Thymus (tissue), 11 donors: ENCODE data around the gene TMEM184B. TPM values are rescaled to one million over a fixed set of nuclear protein-coding genes. Genes with fewer than 3 reads are reported as not detected.

Experiments used
- DNase-seq, 9 donors: peaks; one replicate each; pipeline ENCODE4 v3.0.0-alpha.2; 2013; ENCODE audit warnings: low spot score in 9 of 9, low read depth in 6 of 9, missing footprints in 1 of 9
- H3K27ac ChIP-seq, 2 donors: one replicate each; pipeline ENCODE4 v1.5.1; 2013; ENCODE audit warnings: control low read depth in 1 of 2, low read depth in 1 of 2, low read length in 1 of 2, mild to moderate bottlenecking in 1 of 2, moderate library complexity in 1 of 2
- H3K27me3 ChIP-seq, 2 donors: one replicate each; pipeline ENCODE4 v1.5.1; 2013; ENCODE audit warnings: low read length in 1 of 2; ENCODE audit not compliant: control insufficient read depth in 2 of 2, insufficient read depth in 1 of 2
- H3K36me3 ChIP-seq, 2 donors: one replicate each; pipeline ENCODE4 v1.5.1; 2013; ENCODE audit warnings: low read length in 1 of 2, mild to moderate bottlenecking in 1 of 2, moderate library complexity in 1 of 2; ENCODE audit not compliant: control insufficient read depth in 2 of 2, insufficient read depth in 2 of 2
- H3K4me1 ChIP-seq, 2 donors: one replicate each; pipeline ENCODE4 v1.5.1; 2013; ENCODE audit warnings: low read length in 2 of 2; ENCODE audit not compliant: control insufficient read depth in 2 of 2, insufficient read depth in 2 of 2
- H3K4me3 ChIP-seq, 2 donors: one replicate each; pipeline ENCODE4 v1.5.1; 2013; ENCODE audit warnings: low read length in 2 of 2, control low read depth in 1 of 2, mild to moderate bottlenecking in 1 of 2
- H3K9me3 ChIP-seq, 2 donors: one replicate each; pipeline ENCODE4 v1.5.1; 2013; ENCODE audit warnings: low read length in 1 of 2, mild to moderate bottlenecking in 1 of 2; ENCODE audit not compliant: control insufficient read depth in 2 of 2, insufficient read depth in 1 of 2
- WGBS: extraction: QIAGEN DNeasy Blood & Tissue Kit; methylation state at CpG from one replicate; pipeline ENCODE4 v1.1.7; 2013; 5-methylcytosine and 5-hydroxymethylcytosine counted together
- polyA plus RNA-seq: library from polyadenylated mRNA; stranded (reverse); fragments of 200-250 nt; gene quantifications from one replicate; pipeline ENCODE4 v1.2.3, GENCODE V29; 2013
- total RNA-seq: library from RNA; stranded (reverse); fragments of 120-200 nt; gene quantifications from one replicate; pipeline ENCODE4 v1.2.4, GENCODE V29; 2013
- donor health status: healthy.

Gene TMEM184B
- total and polyA plus RNA-seq, 2 donors = 2.7 to 11.2 TPM

- H3K4me3 ChIP-seq = no peak overlapping the region
- H3K36me3 ChIP-seq = no peaks in the 10 kb centered on the region
- peaks cover 0 to 5% of the 10 kb centered on the region in 2 donors for H3K27me3 ChIP-seq
- DNase-seq = no peak
- 93% methylated on average over 10 of the region's 10 CpGs for WGBS
- peaks cover 5% of the 10 kb centered on the region in 2 donors for H3K4me1 ChIP-seq
- no peaks in the 10 kb centered on the region for H3K9me3 ChIP-seq
- no peak overlapping the region for H3K27ac ChIP-seq
These were observed 80.9 kb downstream of the TMEM184B start for GRCh38 chr22:38191731-38192474.

GRCh38 chr22:38191055-38191454 lies 81.8 kb downstream of the TMEM184B start:
- Histone ChIP-seq H3K4me3 (no peak overlapping the region), H3K27ac (no peak overlapping the region), H3K4me1 (peaks cover 5% of the 10 kb centered on the region in 2 donors), H3K9me3 (no peaks in the 10 kb centered on the region), H3K27me3 (peaks cover 0 to 5% of the 10 kb centered on the region in 2 donors), H3K36me3 (no peaks in the 10 kb centered on the region)
- DNase-seq = no peak
- 96% methylated on average over 14 of the region's 14 CpGs for WGBS

- H3K9me3 ChIP-seq = no peaks in the 10 kb centered on the region
- H3K4me1 ChIP-seq = peaks cover 5% of the 10 kb centered on the region in 2 donors
- H3K27me3 ChIP-seq = peaks cover 0 to 3% of the 10 kb centered on the region in 2 donors
- no peak overlapping the region for H3K4me3 ChIP-seq
- WGBS = 92% methylated on average over 6 of the region's 6 CpGs
- no peak overlapping the region for H3K27ac ChIP-seq
- no peaks in the 10 kb centered on the region for H3K36me3 ChIP-seq
- DNase-seq = no peak
These were observed 82.2 kb downstream of the TMEM184B start for GRCh38 chr22:38190581-38190980.

DNA sequence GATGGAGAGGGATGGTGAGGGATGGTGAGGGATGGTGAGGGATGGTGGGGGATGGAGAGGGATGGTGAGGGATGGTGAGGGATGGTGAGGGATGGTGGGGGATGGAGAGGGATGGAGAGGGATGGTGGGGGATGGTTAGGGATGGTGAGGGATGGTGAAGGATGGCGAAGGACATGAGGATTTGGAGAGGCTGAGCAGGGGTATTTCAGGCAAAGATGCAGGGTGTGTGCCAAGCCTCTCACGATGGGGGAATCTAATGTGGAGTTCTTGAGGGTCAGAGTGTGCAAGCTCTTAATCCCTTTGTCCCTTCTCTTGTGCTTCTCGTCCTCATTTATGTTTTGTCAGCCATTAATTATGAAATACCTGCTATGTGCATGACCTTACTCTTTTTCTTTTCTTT lies 83.7 kb downstream of the TMEM184B start:
- H3K27ac ChIP-seq = no peak overlapping the region
- no peak for DNase-seq
- no peaks in the 10 kb centered on the region for H3K4me1 ChIP-seq
- no peaks in the 10 kb centered on the region for H3K9me3 ChIP-seq
- WGBS = 89% methylated on average over 3 of the region's 3 CpGs
- H3K27me3 ChIP-seq = peaks cover 0 to 3% of the 10 kb centered on the region in 2 donors
- H3K4me3 ChIP-seq = no peak overlapping the region
- no peaks in the 10 kb centered on the region for H3K36me3 ChIP-seq

DNA sequence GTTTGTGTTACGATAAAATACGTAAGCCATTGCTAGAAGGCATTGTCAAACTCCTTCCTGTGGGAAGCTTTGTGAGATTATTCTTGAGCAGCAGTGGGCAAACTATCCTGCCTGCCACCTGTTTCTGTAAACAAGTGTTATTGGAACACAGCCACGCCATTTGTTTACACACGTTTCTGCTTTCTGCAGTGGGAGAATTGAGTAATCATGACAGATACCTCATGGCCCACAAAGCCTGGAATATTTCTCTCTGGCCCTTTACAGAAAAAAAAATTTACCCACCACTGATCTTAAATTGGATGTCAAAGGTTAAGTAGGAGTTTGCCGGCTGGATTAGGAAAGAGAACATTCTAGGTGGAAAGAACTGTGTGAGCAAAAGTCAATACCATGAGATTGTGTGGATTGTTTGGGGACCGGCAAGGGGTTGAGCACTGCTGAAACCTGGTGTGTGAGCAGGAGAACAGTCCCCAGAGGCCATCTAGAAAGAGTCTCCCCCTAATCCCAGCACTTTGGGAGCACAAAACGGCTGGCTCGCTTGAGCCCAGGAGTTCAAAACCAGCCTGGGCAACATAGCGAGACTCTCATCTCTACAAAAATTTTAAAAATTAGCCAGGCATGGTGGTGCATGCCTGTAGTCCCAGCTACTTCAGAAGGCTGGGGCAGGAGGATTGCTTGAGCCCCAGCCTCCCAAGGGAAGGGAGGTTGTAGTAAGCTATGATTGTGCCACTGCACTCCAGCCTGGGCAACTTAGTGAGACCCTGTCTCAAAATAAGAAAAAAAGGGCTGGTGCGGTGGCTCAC lies 85.2 kb downstream of the TMEM184B start:
- Histone ChIP-seq H3K4me3 (no peak overlapping the region), H3K27ac (no peak overlapping the region), H3K4me1 (no peaks in the 10 kb centered on the region), H3K27me3 (peaks cover 0 to 3% of the 10 kb centered on the region in 2 donors), H3K36me3 (no peaks in the 10 kb centered on the region), H3K9me3 (no peaks in the 10 kb centered on the region)
- WGBS = 93% methylated on average over 10 of the region's 10 CpGs
- DNase-seq = no peak

DNA sequence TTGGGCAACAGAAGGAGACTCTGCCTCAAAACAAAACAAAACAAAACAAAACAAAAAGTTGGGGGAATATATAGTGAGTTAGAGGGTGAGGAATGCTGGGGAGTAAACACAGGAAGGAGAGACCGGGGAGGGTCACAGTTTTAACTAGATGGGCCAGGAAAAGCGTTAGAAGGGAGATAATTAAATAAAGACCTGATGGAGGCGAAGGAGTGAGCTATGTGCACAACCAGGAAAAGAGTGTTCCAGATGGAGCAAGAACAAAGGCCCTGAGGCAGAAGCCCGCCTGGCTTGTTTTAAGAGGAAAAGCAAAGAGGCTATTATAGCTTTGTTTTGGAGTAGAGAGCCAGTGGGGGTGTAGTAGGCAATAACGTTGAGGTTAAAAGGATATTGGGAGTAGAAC lies 86.4 kb downstream of the TMEM184B start:
- no peak overlapping the region for H3K4me3 ChIP-seq
- H3K9me3 ChIP-seq = no peaks in the 10 kb centered on the region
- 89% methylated on average over 5 of the region's 5 CpGs for WGBS
- peaks cover 0 to under 1% of the 10 kb centered on the region in 2 donors for H3K4me1 ChIP-seq
- DNase-seq = no peak
- H3K27ac ChIP-seq = no peak overlapping the region
- no peaks in the 10 kb centered on the region for H3K27me3 ChIP-seq
- no peaks in the 10 kb centered on the region for H3K36me3 ChIP-seq

DNA sequence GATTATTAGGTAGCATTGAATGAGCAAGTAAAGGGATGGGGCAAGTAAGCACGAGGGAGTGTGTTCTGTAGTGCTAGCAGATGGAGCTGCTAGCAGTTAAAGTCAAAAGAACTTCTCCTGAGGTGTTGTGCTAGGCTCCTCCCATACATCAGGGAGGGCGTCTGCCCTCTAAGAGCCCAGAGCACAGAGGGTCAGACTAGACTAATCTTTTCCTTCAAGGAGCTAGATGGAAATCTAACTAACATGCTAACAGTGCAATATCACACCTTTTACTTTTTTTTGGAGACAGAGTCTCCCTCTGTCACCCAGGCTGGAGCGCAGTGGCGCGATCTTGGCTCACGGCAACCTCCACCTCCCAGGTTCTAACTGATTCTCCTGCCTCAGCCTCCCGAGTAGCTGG lies 88.0 kb downstream of the TMEM184B start:
- DNase-seq = no peak
- H3K27ac ChIP-seq = no peak overlapping the region
- no peaks in the 10 kb centered on the region for H3K9me3 ChIP-seq
- H3K4me1 ChIP-seq = peaks cover 7 to 14% of the 10 kb centered on the region in 2 donors
- 90% methylated on average over 7 of the region's 7 CpGs for WGBS
- H3K4me3 ChIP-seq = no peak overlapping the region
- no peaks in the 10 kb centered on the region for H3K36me3 ChIP-seq
- H3K27me3 ChIP-seq = no peaks in the 10 kb centered on the region

DNA sequence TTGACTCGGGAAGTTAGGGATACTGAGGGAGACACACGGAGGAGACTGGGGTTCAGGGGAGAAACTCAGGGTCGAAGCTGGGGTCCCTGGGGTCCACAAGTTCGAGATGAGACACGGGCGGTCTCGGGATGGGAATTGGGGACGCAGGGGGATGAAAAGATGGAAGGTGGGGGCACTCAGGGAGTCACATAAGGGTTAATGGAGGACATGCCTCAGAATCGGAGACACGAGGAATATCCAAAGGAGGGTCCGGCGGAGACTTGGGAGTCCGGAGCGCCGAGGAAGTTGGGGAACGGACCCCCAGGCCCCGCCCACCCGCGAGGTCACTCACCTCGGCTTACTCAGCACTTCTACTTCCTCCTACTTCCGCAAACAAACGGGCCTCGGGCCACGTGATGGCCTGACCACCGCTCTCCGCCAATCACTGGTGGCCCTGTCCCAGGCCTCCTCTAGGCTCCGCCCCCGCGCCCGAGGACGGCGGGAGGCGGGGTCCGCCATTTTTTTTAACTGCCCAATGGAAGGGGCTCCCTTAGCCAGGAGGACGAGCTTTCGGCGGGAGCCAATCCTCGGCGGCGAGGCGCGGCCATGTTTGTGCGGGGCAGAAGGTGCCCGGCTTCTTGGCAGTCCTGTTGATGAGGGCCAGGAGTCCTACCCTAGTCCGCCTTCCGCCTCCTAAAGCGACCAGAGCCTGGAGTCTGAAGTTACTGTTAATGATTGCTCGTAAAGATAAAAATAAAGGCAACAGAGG lies 91.2 kb downstream of the TMEM184B start, which contains the start of gene PLA2G6:
PLA2G6 (minus strand) TSS at position 378 of the 748 bp plus-strand sequence. CDS start 12,404 bp downstream, outside the sequence.
- no peaks in the 10 kb centered on the region for H3K27me3 ChIP-seq
- WGBS = 2% methylated on average over 48 of the region's 48 CpGs
- peaks cover 7 to 20% of the 10 kb centered on the region in 2 donors for H3K4me1 ChIP-seq
- peak within 1 kb of the TSS; percentile 64 to 83 for H3K4me3 ChIP-seq
- H3K27ac ChIP-seq = peak within 1 kb of the TSS; percentile 75 to 84
- peak; percentile 85 to 98 (median 92) for DNase-seq
- H3K9me3 ChIP-seq = peaks cover 0 to 2% of the 10 kb centered on the region in 2 donors
- H3K36me3 ChIP-seq = peaks cover 0 to 4% of the 10 kb centered on the region in 2 donors
